OCI-LY1 (cell line): ENCODE measurements around the gene LRCH1.

Experiments
- H2AFZ ChIP-seq: fragments of 200-600 bp; sonication (generic), shearing (Covaris generic); 2 replicates; pipeline ENCODE4 v1.6.0; 2014; ENCODE audit warnings: antibody characterized with exemption, mild to moderate bottlenecking, low read length
- H3F3A ChIP-seq: fragments of 200-600 bp; sonication (generic), shearing (Covaris generic); 2 replicates; pipeline ENCODE4 v1.6.0; 2014; ENCODE audit warnings: mild to moderate bottlenecking, antibody characterized with exemption, low read length, moderate library complexity; ENCODE audit not compliant: insufficient read depth
- H3K27ac ChIP-seq: fragments of 200-600 bp; sonication (generic); 2 replicates; pipeline ENCODE4 v1.5.1; 2014; ENCODE audit warnings: low read length, mixed run types, mild to moderate bottlenecking, low read depth; ENCODE audit not compliant: poor library complexity, severe bottlenecking
- H3K27me3 ChIP-seq: fragments of 200-600 bp; sonication (generic); 2 replicates; pipeline ENCODE4 v1.6.0; 2014; ENCODE audit warnings: antibody characterized with exemption, mild to moderate bottlenecking, low read length, moderate library complexity; ENCODE audit not compliant: insufficient read depth
- H3K36me3 ChIP-seq: fragments of 200-600 bp; sonication (generic); 2 replicates; pipeline ENCODE4 v1.6.1; 2014; ENCODE audit warnings: mild to moderate bottlenecking, antibody characterized with exemption, low read length, moderate library complexity, mixed read lengths; ENCODE audit not compliant: insufficient read depth
- H3K4me1 ChIP-seq: fragments of 200-600 bp; sonication (generic); 2 replicates; pipeline ENCODE4 v1.5.1; 2014; ENCODE audit warnings: mild to moderate bottlenecking, low read length, moderate library complexity; ENCODE audit not compliant: insufficient read depth, severe bottlenecking
- H3K4me2 ChIP-seq: fragments of 200-600 bp; sonication (generic), shearing (Covaris generic); 2 replicates; pipeline ENCODE4 v1.6.1; 2014; ENCODE audit warnings: low read length
- H3K4me3 ChIP-seq: fragments of 200-600 bp; sonication (generic); 2 replicates; pipeline ENCODE4 v1.5.1; 2014; ENCODE audit warnings: low read length, low read depth, mild to moderate bottlenecking, mixed read lengths; ENCODE audit not compliant: poor library complexity, severe bottlenecking
- H3K79me2 ChIP-seq: fragments of 200-600 bp; shearing (Covaris generic); 2 replicates; pipeline ENCODE4 v1.6.1; 2016; ENCODE audit warnings: mixed run types, low read length, mixed read lengths; ENCODE audit not compliant: insufficient read depth
- H3K9ac ChIP-seq: fragments of 200-600 bp; sonication (generic), shearing (Covaris generic); 2 replicates; pipeline ENCODE4 v1.6.1; 2014; ENCODE audit warnings: mild to moderate bottlenecking, low read length, mixed read lengths
- H3K9me2 ChIP-seq: fragments of 200-600 bp; sonication (generic), shearing (Covaris generic); 2 replicates; pipeline ENCODE4 v1.6.1; 2014; ENCODE audit warnings: low read depth, mild to moderate bottlenecking, low read length, mixed read lengths
- H3K9me3 ChIP-seq: fragments of 200-600 bp; shearing (Covaris generic); 2 replicates; pipeline ENCODE4 v1.6.1; 2014; ENCODE audit warnings: low read length, mixed read lengths
- H4K20me1 ChIP-seq: fragments of 200-600 bp; sonication (generic), shearing (Covaris generic); 2 replicates; pipeline ENCODE4 v1.6.0; 2016; ENCODE audit warnings: mild to moderate bottlenecking, low read length; ENCODE audit not compliant: insufficient read depth
- CTCF ChIP-seq: fragments of 200-600 bp; sonication (generic), shearing (Covaris generic); IDR thresholded peaks from 2 replicates; pipeline ENCODE4 v1.5.1; 2017; ENCODE audit warnings: mild to moderate bottlenecking, antibody characterized with exemption, low read length, moderate library complexity, mixed read lengths
- EZH2 ChIP-seq: fragments of 200-600 bp; sonication (generic), shearing (Covaris generic); IDR thresholded peaks from 2 replicates; pipeline ENCODE4 v1.8.0; 2017; ENCODE audit warnings: borderline replicate concordance, mixed run types, mild to moderate bottlenecking, antibody characterized with exemption, low read length, moderate library complexity, mixed read lengths

LRCH1 gene

GRCh38 chr13:46638262-46638661, 85.3 kb downstream of the LRCH1 start:
- H3K79me2 ChIP-seq = no peaks in the 10 kb centered on the region
- TF ChIP-seq CTCF (no peak), EZH2 (no peak)
- no peak overlapping the region for H3K27ac ChIP-seq
- no peaks in the 10 kb centered on the region for H3K9me3 ChIP-seq
- H3K9ac ChIP-seq = no peak overlapping the region
- H3K27me3 ChIP-seq = no peaks in the 10 kb centered on the region
- no peak overlapping the region for H3K4me3 ChIP-seq
- peaks cover 3% of the 10 kb centered on the region for H4K20me1 ChIP-seq
- H3K4me2 ChIP-seq = no peak overlapping the region
- no peak overlapping the region for H2AFZ ChIP-seq
- H3F3A ChIP-seq = no peaks in the 10 kb centered on the region
- H3K4me1 ChIP-seq = peaks cover 5% of the 10 kb centered on the region
- no peaks in the 10 kb centered on the region for H3K9me2 ChIP-seq
- H3K36me3 ChIP-seq = no peaks in the 10 kb centered on the region

- Histone ChIP-seq H3K9me2 (no peaks in the 10 kb centered on the region), H2AFZ (no peak overlapping the region), H3K4me3 (no peak overlapping the region), H3K4me2 (no peak overlapping the region), H3K79me2 (no peaks in the 10 kb centered on the region), H4K20me1 (peaks cover 3% of the 10 kb centered on the region), H3K36me3 (no peaks in the 10 kb centered on the region), H3K27ac (no peak overlapping the region), H3K9ac (no peak overlapping the region), H3K4me1 (peaks cover 5% of the 10 kb centered on the region), H3K9me3 (no peaks in the 10 kb centered on the region), H3F3A (no peaks in the 10 kb centered on the region), H3K27me3 (no peaks in the 10 kb centered on the region)
- TF ChIP-seq EZH2 = no peak
- TF ChIP-seq CTCF = no peak
Observed at GRCh38 chr13:46639033-46639981, 86.3 kb downstream of the LRCH1 start.

- peaks cover 3% of the 10 kb centered on the region for H4K20me1 ChIP-seq
- H3K9ac ChIP-seq = no peak overlapping the region
- no peak overlapping the region for H2AFZ ChIP-seq
- H3K36me3 ChIP-seq = no peaks in the 10 kb centered on the region
- no peaks in the 10 kb centered on the region for H3K79me2 ChIP-seq
- H3K4me1 ChIP-seq = peaks cover 5% of the 10 kb centered on the region
- H3K9me3 ChIP-seq = no peaks in the 10 kb centered on the region
- H3K9me2 ChIP-seq = no peaks in the 10 kb centered on the region
- TF ChIP-seq CTCF (no peak), EZH2 (no peak)
- H3K4me2 ChIP-seq = no peak overlapping the region
- no peak overlapping the region for H3K4me3 ChIP-seq
- no peaks in the 10 kb centered on the region for H3F3A ChIP-seq
- no peak overlapping the region for H3K27ac ChIP-seq
- H3K27me3 ChIP-seq = no peaks in the 10 kb centered on the region
Observed at GRCh38 chr13:46640843-46641242, 87.9 kb downstream of the LRCH1 start.
